OCI-LY1 (cell line): ENCODE measurements around the gene ZNF586.
"Not testable (repeated sequence)": the region's sequence is repeated elsewhere in the genome, so short reads cannot be mapped to it uniquely, and the experiment has no call there.

Source experiments
- H2AFZ ChIP-seq: fragments of 200-600 bp; sonication (generic), shearing (Covaris generic); 2 replicates; pipeline ENCODE4 v1.6.0; 2014; ENCODE audit warnings: antibody characterized with exemption, mild to moderate bottlenecking, low read length
- H3F3A ChIP-seq: fragments of 200-600 bp; sonication (generic), shearing (Covaris generic); 2 replicates; pipeline ENCODE4 v1.6.0; 2014; ENCODE audit warnings: mild to moderate bottlenecking, antibody characterized with exemption, low read length, moderate library complexity; ENCODE audit not compliant: insufficient read depth
- H3K27ac ChIP-seq: fragments of 200-600 bp; sonication (generic); 2 replicates; pipeline ENCODE4 v1.5.1; 2014; ENCODE audit warnings: low read length, mixed run types, mild to moderate bottlenecking, low read depth; ENCODE audit not compliant: poor library complexity, severe bottlenecking
- H3K27me3 ChIP-seq: fragments of 200-600 bp; sonication (generic); 2 replicates; pipeline ENCODE4 v1.6.0; 2014; ENCODE audit warnings: antibody characterized with exemption, mild to moderate bottlenecking, low read length, moderate library complexity; ENCODE audit not compliant: insufficient read depth
- H3K36me3 ChIP-seq: fragments of 200-600 bp; sonication (generic); 2 replicates; pipeline ENCODE4 v1.6.1; 2014; ENCODE audit warnings: mild to moderate bottlenecking, antibody characterized with exemption, low read length, moderate library complexity, mixed read lengths; ENCODE audit not compliant: insufficient read depth
- H3K4me1 ChIP-seq: fragments of 200-600 bp; sonication (generic); 2 replicates; pipeline ENCODE4 v1.5.1; 2014; ENCODE audit warnings: mild to moderate bottlenecking, low read length, moderate library complexity; ENCODE audit not compliant: insufficient read depth, severe bottlenecking
- H3K4me2 ChIP-seq: fragments of 200-600 bp; sonication (generic), shearing (Covaris generic); 2 replicates; pipeline ENCODE4 v1.6.1; 2014; ENCODE audit warnings: low read length
- H3K4me3 ChIP-seq: fragments of 200-600 bp; sonication (generic); 2 replicates; pipeline ENCODE4 v1.5.1; 2014; ENCODE audit warnings: low read length, low read depth, mild to moderate bottlenecking, mixed read lengths; ENCODE audit not compliant: poor library complexity, severe bottlenecking
- H3K79me2 ChIP-seq: fragments of 200-600 bp; shearing (Covaris generic); 2 replicates; pipeline ENCODE4 v1.6.1; 2016; ENCODE audit warnings: mixed run types, low read length, mixed read lengths; ENCODE audit not compliant: insufficient read depth
- H3K9ac ChIP-seq: fragments of 200-600 bp; sonication (generic), shearing (Covaris generic); 2 replicates; pipeline ENCODE4 v1.6.1; 2014; ENCODE audit warnings: mild to moderate bottlenecking, low read length, mixed read lengths
- H3K9me2 ChIP-seq: fragments of 200-600 bp; sonication (generic), shearing (Covaris generic); 2 replicates; pipeline ENCODE4 v1.6.1; 2014; ENCODE audit warnings: low read depth, mild to moderate bottlenecking, low read length, mixed read lengths
- H3K9me3 ChIP-seq: fragments of 200-600 bp; shearing (Covaris generic); 2 replicates; pipeline ENCODE4 v1.6.1; 2014; ENCODE audit warnings: low read length, mixed read lengths
- H4K20me1 ChIP-seq: fragments of 200-600 bp; sonication (generic), shearing (Covaris generic); 2 replicates; pipeline ENCODE4 v1.6.0; 2016; ENCODE audit warnings: mild to moderate bottlenecking, low read length; ENCODE audit not compliant: insufficient read depth
- EZH2 ChIP-seq: fragments of 200-600 bp; sonication (generic), shearing (Covaris generic); IDR thresholded peaks from 2 replicates; pipeline ENCODE4 v1.8.0; 2017; ENCODE audit warnings: borderline replicate concordance, mixed run types, mild to moderate bottlenecking, antibody characterized with exemption, low read length, moderate library complexity, mixed read lengths
- TF ChIP-seq, protein P1 (sequence below): fragments of 200-600 bp; sonication (generic), shearing (Covaris generic); IDR thresholded peaks from 2 replicates; pipeline ENCODE4 v1.5.1; 2017; ENCODE audit warnings: mild to moderate bottlenecking, antibody characterized with exemption, low read length, moderate library complexity, mixed read lengths

Gene ZNF586

GRCh38 chr19:57802269-57802668, 32.8 kb downstream of the ZNF586 start:
- Histone ChIP-seq H3K4me2 (no peak overlapping the region; the same call in 1 of the 2 replicates), H3K9ac (no peak overlapping the region), H2AFZ (no peak overlapping the region), H3K27ac (no peak overlapping the region), H3F3A (no peaks in the 10 kb centered on the region), H3K9me3 (no peaks in the 10 kb centered on the region), H3K79me2 (0 out of 2 replicates have a peak, but pooled peaks cover 5% of the 10 kb centered on the region), H3K4me1 (peaks cover 8% of the 10 kb centered on the region), H3K9me2 (no peaks in the 10 kb centered on the region), H3K27me3 (no peaks in the 10 kb centered on the region), H4K20me1 (no peaks in the 10 kb centered on the region), H3K4me3 (no peak overlapping the region), H3K36me3 (peaks cover 39% of the 10 kb centered on the region)
- TF ChIP-seq, protein P1, sequence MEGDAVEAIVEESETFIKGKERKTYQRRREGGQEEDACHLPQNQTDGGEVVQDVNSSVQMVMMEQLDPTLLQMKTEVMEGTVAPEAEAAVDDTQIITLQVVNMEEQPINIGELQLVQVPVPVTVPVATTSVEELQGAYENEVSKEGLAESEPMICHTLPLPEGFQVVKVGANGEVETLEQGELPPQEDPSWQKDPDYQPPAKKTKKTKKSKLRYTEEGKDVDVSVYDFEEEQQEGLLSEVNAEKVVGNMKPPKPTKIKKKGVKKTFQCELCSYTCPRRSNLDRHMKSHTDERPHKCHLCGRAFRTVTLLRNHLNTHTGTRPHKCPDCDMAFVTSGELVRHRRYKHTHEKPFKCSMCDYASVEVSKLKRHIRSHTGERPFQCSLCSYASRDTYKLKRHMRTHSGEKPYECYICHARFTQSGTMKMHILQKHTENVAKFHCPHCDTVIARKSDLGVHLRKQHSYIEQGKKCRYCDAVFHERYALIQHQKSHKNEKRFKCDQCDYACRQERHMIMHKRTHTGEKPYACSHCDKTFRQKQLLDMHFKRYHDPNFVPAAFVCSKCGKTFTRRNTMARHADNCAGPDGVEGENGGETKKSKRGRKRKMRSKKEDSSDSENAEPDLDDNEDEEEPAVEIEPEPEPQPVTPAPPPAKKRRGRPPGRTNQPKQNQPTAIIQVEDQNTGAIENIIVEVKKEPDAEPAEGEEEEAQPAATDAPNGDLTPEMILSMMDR = peak; percentile 28; the same call in 1 of the 2 replicates
- TF ChIP-seq EZH2 = no peak

DNA sequence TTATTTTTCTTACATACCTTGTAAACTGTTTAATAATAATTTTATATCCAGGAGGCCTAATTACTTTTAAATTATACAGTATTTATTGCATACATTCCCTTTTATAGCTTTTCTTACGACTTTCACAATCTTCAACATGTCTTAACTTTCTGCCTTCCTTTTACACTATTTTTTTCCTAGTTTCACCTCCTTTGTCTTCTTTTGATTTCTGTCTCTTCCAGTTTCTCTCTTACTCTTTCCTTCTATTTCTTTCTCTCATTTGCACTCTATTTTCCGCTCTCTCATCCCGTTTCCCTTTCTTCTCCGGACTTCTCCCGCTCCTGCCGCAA, 33.8 kb downstream of the ZNF586 start:
- H4K20me1 ChIP-seq = no peaks in the 10 kb centered on the region
- H3K9ac ChIP-seq = no peak overlapping the region
- H3K36me3 ChIP-seq = peaks cover 49% of the 10 kb centered on the region
- H3K9me2 ChIP-seq = no peaks in the 10 kb centered on the region
- H2AFZ ChIP-seq = no peak overlapping the region
- H3K4me1 ChIP-seq = peaks cover 8% of the 10 kb centered on the region
- H3K4me3 ChIP-seq = no peak overlapping the region
- H3K27ac ChIP-seq = no peak overlapping the region
- 0 out of 2 replicates have a peak, but pooled peaks cover 5% of the 10 kb centered on the region for H3K79me2 ChIP-seq
- H3F3A ChIP-seq = no peaks in the 10 kb centered on the region
- no peak overlapping the region for H3K4me2 ChIP-seq
- TF ChIP-seq EZH2 = no peak
- no peaks in the 10 kb centered on the region for H3K27me3 ChIP-seq
- H3K9me3 ChIP-seq = no peaks in the 10 kb centered on the region

DNA sequence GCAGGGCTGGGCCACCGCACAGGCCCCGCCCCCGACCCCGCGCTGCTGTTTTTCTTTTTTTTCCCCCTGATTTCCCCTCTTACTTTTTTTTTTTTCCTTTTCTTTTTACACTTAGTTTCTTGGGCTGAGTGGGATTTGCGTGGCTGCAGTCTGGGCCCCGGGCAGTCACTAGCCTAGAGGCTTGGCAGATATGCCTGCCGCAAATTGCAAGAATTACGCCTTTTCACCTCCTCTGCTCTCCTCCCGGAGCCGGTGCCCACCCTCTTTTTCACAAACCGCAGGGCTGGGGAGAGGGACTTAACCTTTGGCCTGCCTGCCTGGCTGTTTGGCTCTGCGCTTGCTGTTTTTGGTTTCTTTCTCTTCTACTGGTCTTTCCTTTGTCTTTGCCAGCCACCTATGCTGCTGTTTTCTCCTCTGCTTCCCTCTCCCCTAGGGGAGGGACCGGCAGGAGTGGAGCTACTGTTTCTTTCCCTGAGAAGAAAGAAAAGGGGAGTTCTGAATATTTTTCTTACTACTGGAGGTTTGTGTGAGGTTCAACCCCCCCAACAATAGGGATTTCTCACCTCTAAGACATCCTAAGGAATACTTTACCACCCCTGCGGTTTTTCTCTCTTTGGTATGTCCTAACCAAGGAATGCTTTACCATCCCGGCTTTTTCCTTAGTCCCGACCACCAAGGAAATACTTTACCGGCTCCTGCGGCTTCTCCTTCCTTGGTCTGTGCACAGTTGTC, 34.3 kb downstream of the ZNF586 start:
- Histone ChIP-seq H4K20me1 (no peaks in the 10 kb centered on the region), H3K9ac (no peak overlapping the region), H3K9me2 (no peaks in the 10 kb centered on the region), H2AFZ (no peak overlapping the region), H3K4me2 (no peak overlapping the region), H3K27ac (no peak overlapping the region), H3F3A (no peaks in the 10 kb centered on the region), H3K9me3 (no peaks in the 10 kb centered on the region), H3K4me3 (no peak overlapping the region), H3K79me2 (0 out of 2 replicates have a peak, but pooled peaks cover 5% of the 10 kb centered on the region), H3K27me3 (no peaks in the 10 kb centered on the region), H3K36me3 (peaks cover 53% of the 10 kb centered on the region), H3K4me1 (peaks cover 8% of the 10 kb centered on the region)
- TF ChIP-seq, protein P1 = no peak
- TF ChIP-seq EZH2 = no peak

DNA sequence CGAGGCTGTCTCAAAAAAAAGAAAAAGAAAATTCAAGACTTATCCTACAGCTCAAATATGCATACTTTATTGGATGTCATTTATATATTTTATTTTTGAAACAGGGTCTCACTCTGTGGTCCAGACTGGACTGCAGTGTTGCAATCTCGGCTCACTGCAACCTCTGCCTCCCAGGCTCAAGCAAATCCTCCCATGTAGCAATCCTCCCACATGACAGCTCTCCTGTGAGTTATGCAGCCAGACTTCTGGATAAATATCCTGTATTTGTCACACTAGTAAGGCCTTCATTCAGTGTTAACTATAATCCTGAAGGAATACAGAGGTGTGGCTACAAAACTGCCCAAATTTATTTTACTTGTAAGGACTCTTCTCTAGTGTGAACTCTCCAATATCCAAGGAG, 38.1 kb downstream of the ZNF586 start:
- no peaks in the 10 kb centered on the region for H3K79me2 ChIP-seq
- no peak overlapping the region for H3K27ac ChIP-seq
- no peaks in the 10 kb centered on the region for H3F3A ChIP-seq
- H2AFZ ChIP-seq = no peak overlapping the region
- H3K36me3 ChIP-seq = peaks cover 66% of the 10 kb centered on the region
- no peaks in the 10 kb centered on the region for H4K20me1 ChIP-seq
- no peaks in the 10 kb centered on the region for H3K9me2 ChIP-seq
- H3K4me2 ChIP-seq = no peak overlapping the region
- no peaks in the 10 kb centered on the region for H3K9me3 ChIP-seq
- H3K27me3 ChIP-seq = no peaks in the 10 kb centered on the region
- TF ChIP-seq, protein P1 = no peak
- TF ChIP-seq EZH2 = no peak
- no peak overlapping the region for H3K4me3 ChIP-seq
- H3K4me1 ChIP-seq = peaks cover 7% of the 10 kb centered on the region
- no peak overlapping the region for H3K9ac ChIP-seq

DNA sequence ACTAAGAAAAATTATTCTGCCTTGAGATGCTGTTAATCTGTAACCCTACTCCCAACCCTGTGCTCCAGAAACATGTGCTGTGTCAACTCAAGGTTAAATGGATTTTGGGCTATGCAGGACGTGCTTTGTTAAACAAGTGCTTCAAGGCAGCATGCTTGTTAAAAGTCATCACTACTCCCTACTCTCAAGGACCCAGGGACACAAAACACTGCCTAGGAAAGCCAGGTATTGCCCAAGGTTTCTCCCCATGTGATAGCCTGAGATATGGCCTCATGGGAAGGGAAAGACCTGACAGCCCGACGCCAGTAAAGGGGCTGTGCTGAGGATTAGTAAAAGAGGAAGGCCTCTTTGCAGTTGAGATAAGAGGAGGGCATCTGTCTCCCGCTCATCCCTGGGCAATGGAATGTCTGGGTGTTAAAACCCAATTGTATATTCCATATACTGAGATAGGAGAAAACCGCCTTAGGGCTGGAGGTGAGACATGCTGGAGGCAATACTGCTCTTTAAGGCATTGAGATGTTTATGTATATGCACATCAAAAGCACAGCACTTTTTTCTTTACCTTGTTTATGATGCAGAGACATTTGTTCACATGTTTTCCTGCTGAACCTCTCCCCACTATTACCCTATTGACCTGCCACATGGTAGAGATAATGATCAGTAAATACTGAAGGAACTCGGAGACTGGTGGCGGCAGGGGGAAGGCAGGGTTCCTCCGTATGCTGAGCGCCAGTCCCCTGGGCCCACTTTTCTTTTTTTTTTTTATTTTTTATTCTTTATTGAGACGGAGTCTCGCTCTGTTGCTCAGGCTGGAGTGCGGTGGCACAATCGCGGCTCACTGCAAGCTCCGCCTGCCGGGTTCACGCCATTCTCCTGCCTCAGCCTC, 41.2 kb downstream of the ZNF586 start:
- not testable (repeated sequence) for H3K27me3 ChIP-seq, H3K9ac ChIP-seq, H4K20me1 ChIP-seq, H3K9me3 ChIP-seq, H2AFZ ChIP-seq, H3K4me2 ChIP-seq, H3K9me2 ChIP-seq, H3K79me2 ChIP-seq, H3F3A ChIP-seq, H3K27ac ChIP-seq, H3K4me3 ChIP-seq
- Histone ChIP-seq H3K36me3 (peaks cover 55% of the 10 kb centered on the region), H3K4me1 (peaks cover 28% of the 10 kb centered on the region)
